ENCODE measurements around the gene SLC38A9.

Gene SLC38A9

GRCh38 chr5:55577353-55578060 lies 134.6 kb downstream of the SLC38A9 start:
- no peak for DNase-seq

- no peak for DNase-seq
These were observed 135.5 kb downstream of the SLC38A9 start for GRCh38 chr5:55576661-55577060.
